ENCODE data around the gene ERCC8.
A peak's percentile ranks its signal among the peaks of the same experiment; 100 is the strongest.

ERCC8 gene

GRCh38 chr5:60961685-60962084, 16.8 kb upstream of the ERCC8 start:
- H3K9me3 ChIP-seq (ENCODE audit: control insufficient read depth, insufficient read depth, low read length) = no peaks in the 10 kb centered on the region
- H3K4me1 ChIP-seq (ENCODE audit: control insufficient read depth, insufficient read depth, low read length) = no peaks in the 10 kb centered on the region
- WGBS (ENCODE audit: insufficient coverage, insufficient read length) = no CpG with 5 or more reads among the region's 2 CpGs
- H3K27ac ChIP-seq (ENCODE audit: low read length) = no peak overlapping the region
- H3K27me3 ChIP-seq (ENCODE audit: control insufficient read depth, insufficient read depth, low read length) = no peaks in the 10 kb centered on the region
- H3K36me3 ChIP-seq (ENCODE audit: control insufficient read depth, insufficient read depth, low read length) = no peaks in the 10 kb centered on the region
- no peak overlapping the region for H3K4me3 ChIP-seq (ENCODE audit: low read length)
- DNase-seq (ENCODE audit: low read depth, low spot score) = no peak

GRCh38 chr5:60960591-60960990, 15.7 kb upstream of the ERCC8 start:
- no peaks in the 10 kb centered on the region for H3K27me3 ChIP-seq (ENCODE audit: control insufficient read depth, insufficient read depth, low read length)
- H3K4me3 ChIP-seq (ENCODE audit: low read length) = no peak overlapping the region
- H3K27ac ChIP-seq (ENCODE audit: low read length) = no peak overlapping the region
- no peaks in the 10 kb centered on the region for H3K4me1 ChIP-seq (ENCODE audit: control insufficient read depth, insufficient read depth, low read length)
- no peak for DNase-seq (ENCODE audit: low read depth, low spot score)
- no CpG with 5 or more reads among the region's 2 CpGs for WGBS (ENCODE audit: insufficient coverage, insufficient read length)
- H3K9me3 ChIP-seq (ENCODE audit: control insufficient read depth, insufficient read depth, low read length) = no peaks in the 10 kb centered on the region
- no peaks in the 10 kb centered on the region for H3K36me3 ChIP-seq (ENCODE audit: control insufficient read depth, insufficient read depth, low read length)

GRCh38 chr5:60959156-60959555, 14.3 kb upstream of the ERCC8 start:
- Histone ChIP-seq H3K4me1 (ENCODE audit: control insufficient read depth, insufficient read depth, low read length) (no peaks in the 10 kb centered on the region), H3K27me3 (ENCODE audit: control insufficient read depth, insufficient read depth, low read length) (no peaks in the 10 kb centered on the region), H3K27ac (ENCODE audit: low read length) (no peak overlapping the region), H3K9me3 (ENCODE audit: control insufficient read depth, insufficient read depth, low read length) (no peaks in the 10 kb centered on the region), H3K4me3 (ENCODE audit: low read length) (no peak overlapping the region), H3K36me3 (ENCODE audit: control insufficient read depth, insufficient read depth, low read length) (no peaks in the 10 kb centered on the region)
- no peak for DNase-seq (ENCODE audit: low read depth, low spot score)

- Histone ChIP-seq H3K4me1 (ENCODE audit: control insufficient read depth, insufficient read depth, low read length) (no peaks in the 10 kb centered on the region), H3K27ac (ENCODE audit: low read length) (no peak overlapping the region), H3K36me3 (ENCODE audit: control insufficient read depth, insufficient read depth, low read length) (no peaks in the 10 kb centered on the region), H3K27me3 (ENCODE audit: control insufficient read depth, insufficient read depth, low read length) (no peaks in the 10 kb centered on the region), H3K9me3 (ENCODE audit: control insufficient read depth, insufficient read depth, low read length) (no peaks in the 10 kb centered on the region), H3K4me3 (ENCODE audit: low read length) (no peak overlapping the region)
- no CpG with 5 or more reads among the region's 2 CpGs for WGBS (ENCODE audit: insufficient coverage, insufficient read length)
- DNase-seq (ENCODE audit: low read depth, low spot score) = no peak
Observed at GRCh38 chr5:60958712-60959111, 13.8 kb upstream of the ERCC8 start.

- Histone ChIP-seq H3K4me3 (ENCODE audit: low read length) (no peak overlapping the region), H3K27ac (ENCODE audit: low read length) (no peak overlapping the region), H3K36me3 (ENCODE audit: control insufficient read depth, insufficient read depth, low read length) (no peaks in the 10 kb centered on the region), H3K9me3 (ENCODE audit: control insufficient read depth, insufficient read depth, low read length) (no peaks in the 10 kb centered on the region), H3K4me1 (ENCODE audit: control insufficient read depth, insufficient read depth, low read length) (no peaks in the 10 kb centered on the region), H3K27me3 (ENCODE audit: control insufficient read depth, insufficient read depth, low read length) (no peaks in the 10 kb centered on the region)
- no peak for DNase-seq (ENCODE audit: low read depth, low spot score)
Observed at GRCh38 chr5:60958088-60958487, 13.2 kb upstream of the ERCC8 start.

- Histone ChIP-seq H3K27ac (ENCODE audit: low read length) (no peak overlapping the region), H3K36me3 (ENCODE audit: control insufficient read depth, insufficient read depth, low read length) (no peaks in the 10 kb centered on the region), H3K27me3 (ENCODE audit: control insufficient read depth, insufficient read depth, low read length) (no peaks in the 10 kb centered on the region), H3K4me1 (ENCODE audit: control insufficient read depth, insufficient read depth, low read length) (no peaks in the 10 kb centered on the region), H3K9me3 (ENCODE audit: control insufficient read depth, insufficient read depth, low read length) (no peaks in the 10 kb centered on the region), H3K4me3 (ENCODE audit: low read length) (no peak overlapping the region)
- WGBS (ENCODE audit: insufficient coverage, insufficient read length) = no CpG with 5 or more reads among the region's 3 CpGs
- DNase-seq (ENCODE audit: low read depth, low spot score) = no peak
Observed at GRCh38 chr5:60955239-60955638, 10.4 kb upstream of the ERCC8 start.

- no CpG with 5 or more reads among the region's 1 CpG for WGBS (ENCODE audit: insufficient coverage, insufficient read length)
- H3K4me3 ChIP-seq (ENCODE audit: low read length) = no peak overlapping the region
- DNase-seq (ENCODE audit: low read depth, low spot score) = no peak
- H3K9me3 ChIP-seq (ENCODE audit: control insufficient read depth, insufficient read depth, low read length) = no peaks in the 10 kb centered on the region
- H3K27me3 ChIP-seq (ENCODE audit: control insufficient read depth, insufficient read depth, low read length) = no peaks in the 10 kb centered on the region
- H3K27ac ChIP-seq (ENCODE audit: low read length) = no peak overlapping the region
- H3K36me3 ChIP-seq (ENCODE audit: control insufficient read depth, insufficient read depth, low read length) = no peaks in the 10 kb centered on the region
- H3K4me1 ChIP-seq (ENCODE audit: control insufficient read depth, insufficient read depth, low read length) = no peaks in the 10 kb centered on the region
Observed at GRCh38 chr5:60948738-60949137, 3.9 kb upstream of the ERCC8 start.

- DNase-seq (ENCODE audit: low read depth, low spot score) = no peak
- H3K27ac ChIP-seq (ENCODE audit: low read length) = no peak overlapping the region
Observed at GRCh38 chr5:60945813-60946187, 930 bp upstream of the ERCC8 start.

GRCh38 chr5:60943624-60944023, 1.2 kb downstream of the ERCC8 start:
- Histone ChIP-seq H3K4me1 (ENCODE audit: control insufficient read depth, insufficient read depth, low read length) (no peaks in the 10 kb centered on the region), H3K4me3 (ENCODE audit: low read length) (no peak overlapping the region), H3K9me3 (ENCODE audit: control insufficient read depth, insufficient read depth, low read length) (no peaks in the 10 kb centered on the region), H3K27me3 (ENCODE audit: control insufficient read depth, insufficient read depth, low read length) (no peaks in the 10 kb centered on the region), H3K36me3 (ENCODE audit: control insufficient read depth, insufficient read depth, low read length) (no peaks in the 10 kb centered on the region), H3K27ac (ENCODE audit: low read length) (no peak overlapping the region)
- no CpG with 5 or more reads among the region's 3 CpGs for WGBS (ENCODE audit: insufficient coverage, insufficient read length)
- DNase-seq (ENCODE audit: low read depth, low spot score) = no peak

More at GRCh38 chr5:60945813-60946187, 930 bp upstream of the ERCC8 start:
- H3K4me1 ChIP-seq (ENCODE audit: control insufficient read depth, insufficient read depth, low read length) = no peaks in the 10 kb centered on the region
- peak overlapping the region; percentile 96; the same call in 1 of the 2 replicates for H3K4me3 ChIP-seq (ENCODE audit: low read length)
- H3K27me3 ChIP-seq (ENCODE audit: control insufficient read depth, insufficient read depth, low read length) = no peaks in the 10 kb centered on the region
- H3K9me3 ChIP-seq (ENCODE audit: control insufficient read depth, insufficient read depth, low read length) = no peaks in the 10 kb centered on the region
- no CpG with 5 or more reads among the region's 18 CpGs for WGBS (ENCODE audit: insufficient coverage, insufficient read length)
- H3K36me3 ChIP-seq (ENCODE audit: control insufficient read depth, insufficient read depth, low read length) = no peaks in the 10 kb centered on the region

- no peak for DNase-seq (ENCODE audit: low read depth, low spot score)
- Histone ChIP-seq H3K4me1 (ENCODE audit: control insufficient read depth, insufficient read depth, low read length) (no peaks in the 10 kb centered on the region), H3K4me3 (ENCODE audit: low read length) (no peak overlapping the region), H3K27ac (ENCODE audit: low read length) (no peak overlapping the region), H3K9me3 (ENCODE audit: control insufficient read depth, insufficient read depth, low read length) (no peaks in the 10 kb centered on the region), H3K36me3 (ENCODE audit: control insufficient read depth, insufficient read depth, low read length) (peaks cover 3% of the 10 kb centered on the region; the same call in 1 of the 2 replicates), H3K27me3 (ENCODE audit: control insufficient read depth, insufficient read depth, low read length) (no peaks in the 10 kb centered on the region)
- WGBS (ENCODE audit: insufficient coverage, insufficient read length) = 100% methylated on average over 2 of the region's 6 CpGs
Observed at GRCh38 chr5:60929024-60929423, 15.8 kb downstream of the ERCC8 start.

- Histone ChIP-seq H3K27me3 (ENCODE audit: control insufficient read depth, insufficient read depth, low read length) (no peaks in the 10 kb centered on the region), H3K9me3 (ENCODE audit: control insufficient read depth, insufficient read depth, low read length) (no peaks in the 10 kb centered on the region), H3K4me1 (ENCODE audit: control insufficient read depth, insufficient read depth, low read length) (no peaks in the 10 kb centered on the region), H3K27ac (ENCODE audit: low read length) (no peak overlapping the region), H3K36me3 (ENCODE audit: control insufficient read depth, insufficient read depth, low read length) (peaks cover 3% of the 10 kb centered on the region; the same call in 1 of the 2 replicates), H3K4me3 (ENCODE audit: low read length) (no peak overlapping the region)
- DNase-seq (ENCODE audit: low read depth, low spot score) = no peak
Observed at GRCh38 chr5:60927450-60927849, 17.4 kb downstream of the ERCC8 start.
